ENCODE data around the gene ZNF138.

Gene ZNF138

GRCh38 chr7:64839910-64840309, 45.7 kb downstream of the ZNF138 start:
- H3K27ac ChIP-seq (replicated peaks): no peak overlapping the region
- no peak for DNase-seq (ENCODE audit: low read depth in 1 of 2, low spot score in 1 of 2)
- no peak for TF ChIP-seq SPI1 (IDR thresholded peaks at IDR 0.05; ENCODE audit: borderline replicate concordance, low read depth)
- H3K4me3 ChIP-seq (replicated peaks; ENCODE audit: insufficient read depth, low read length): no peak overlapping the region
- no peaks in the 10 kb centered on the region for H3K27me3 ChIP-seq (ENCODE audit: insufficient read depth, poor library complexity, severe bottlenecking)

- Histone ChIP-seq H3K4me3 (replicated peaks; ENCODE audit: insufficient read depth, low read length) (no peak overlapping the region), H3K27me3 (ENCODE audit: insufficient read depth, poor library complexity, severe bottlenecking) (no peaks in the 10 kb centered on the region), H3K27ac (replicated peaks) (no peak overlapping the region)
- DNase-seq (ENCODE audit: low read depth in 1 of 2, low spot score in 1 of 2): no peak
- TF ChIP-seq SPI1 (IDR thresholded peaks at IDR 0.05; ENCODE audit: borderline replicate concordance, low read depth): no peak
- TF ChIP-seq POLR2AphosphoS5 (IDR thresholded peaks at IDR 0.05; ENCODE audit: low read depth): no peak
- TF ChIP-seq REST (IDR thresholded peaks at IDR 0.05; ENCODE audit: insufficient replicate concordance, low read depth): no peak
- no peak for TF ChIP-seq CTCF (IDR thresholded peaks at IDR 0.05; ENCODE audit: insufficient read depth, low read length)
- no peak for TF ChIP-seq GABPA (IDR thresholded peaks at IDR 0.05; ENCODE audit: low read depth)
Measured at GRCh38 chr7:64849250-64849923, 55.2 kb downstream of the ZNF138 start.

GRCh38 chr7:64849924-64850499, 55.8 kb downstream of the ZNF138 start:
- no peak for TF ChIP-seq SPI1 (IDR thresholded peaks at IDR 0.05; ENCODE audit: borderline replicate concordance, low read depth)
- no peak for TF ChIP-seq POLR2AphosphoS5 (IDR thresholded peaks at IDR 0.05; ENCODE audit: low read depth)
- no peak for TF ChIP-seq REST (IDR thresholded peaks at IDR 0.05; ENCODE audit: insufficient replicate concordance, low read depth)
- TF ChIP-seq GABPA (IDR thresholded peaks at IDR 0.05; ENCODE audit: low read depth): no peak
- no peak for TF ChIP-seq CTCF (IDR thresholded peaks at IDR 0.05; ENCODE audit: insufficient read depth, low read length)
- Histone ChIP-seq H3K27me3 (ENCODE audit: insufficient read depth, poor library complexity, severe bottlenecking) (no peaks in the 10 kb centered on the region), H3K27ac (replicated peaks) (no peak overlapping the region), H3K4me3 (replicated peaks; ENCODE audit: insufficient read depth, low read length) (no peak overlapping the region)
- no peak for DNase-seq (ENCODE audit: low read depth in 1 of 2, low spot score in 1 of 2)

GRCh38 chr7:64853679-64854078, 59.5 kb downstream of the ZNF138 start:
- no peak for TF ChIP-seq REST (IDR thresholded peaks at IDR 0.05; ENCODE audit: insufficient replicate concordance, low read depth)
- no peak for TF ChIP-seq GABPA (IDR thresholded peaks at IDR 0.05; ENCODE audit: low read depth)
- no peak for TF ChIP-seq CTCF (IDR thresholded peaks at IDR 0.05; ENCODE audit: insufficient read depth, low read length)
- TF ChIP-seq POLR2AphosphoS5 (IDR thresholded peaks at IDR 0.05; ENCODE audit: low read depth): no peak
- no peak for TF ChIP-seq SPI1 (IDR thresholded peaks at IDR 0.05; ENCODE audit: borderline replicate concordance, low read depth)
- H3K4me3 ChIP-seq (replicated peaks; ENCODE audit: insufficient read depth, low read length): no peak overlapping the region
- H3K27ac ChIP-seq (replicated peaks): no peak overlapping the region
- no peaks in the 10 kb centered on the region for H3K27me3 ChIP-seq (ENCODE audit: insufficient read depth, poor library complexity, severe bottlenecking)
- DNase-seq (ENCODE audit: low read depth in 1 of 2, low spot score in 1 of 2): no peak

All from HL-60 (cell line).